Activated CD4-positive, CD25-positive, alpha-beta regulatory T cell treated with anti-CD3 and anti-CD28 coated beads, Interleukin-2, amount 50 U/mL, for 24 hours (primary cell): Measurements from ENCODE around the gene KRT80.
A peak's percentile ranks its signal among the peaks of the same experiment; 100 is the strongest.

ENCODE experiments used
- ATAC-seq, 2 donors: fragments of 150-1000 bp; cut with Tn5 transposase; one replicate each; pipeline ENCODE4 v1.10.0; 2021; ENCODE audit warnings: mild to moderate bottlenecking in 1 of 2, moderate library complexity in 1 of 2

KRT80 gene

DNA sequence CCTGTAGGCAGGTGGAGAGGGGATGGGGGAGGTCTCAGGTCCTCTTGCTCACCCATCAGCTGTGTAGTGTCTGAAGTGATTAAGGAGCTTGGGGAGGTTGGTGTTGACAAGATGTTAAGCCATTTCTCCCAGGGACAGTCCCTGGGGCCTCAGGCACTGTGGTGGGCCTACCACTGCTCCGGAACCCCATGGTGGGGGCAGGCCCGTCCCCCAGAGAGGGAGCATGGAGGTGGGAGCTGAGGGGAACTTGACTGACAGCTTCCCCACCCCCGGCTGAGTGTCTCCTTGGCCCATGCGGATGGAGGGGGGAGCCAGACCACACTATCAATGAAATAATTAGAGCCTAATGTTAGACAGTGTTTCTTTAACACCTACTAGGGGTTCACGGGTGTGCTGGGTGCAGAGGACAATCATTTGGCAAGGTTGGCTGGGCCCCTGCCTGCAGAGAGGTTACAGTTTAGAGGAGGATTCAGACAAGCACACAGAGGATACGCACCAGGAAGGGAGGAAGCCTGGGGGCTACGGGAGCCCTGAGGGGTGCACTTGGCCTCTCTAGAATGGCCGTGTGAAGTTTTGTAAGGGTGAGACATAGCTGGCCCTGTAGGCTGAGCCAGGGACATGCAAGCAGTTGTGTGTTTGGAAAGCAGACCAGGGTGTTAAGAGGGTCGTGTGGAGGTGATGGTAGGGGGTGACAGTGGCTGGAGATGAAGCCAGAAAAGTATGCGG is 19.3 kb upstream of the KRT80 start:
- ATAC-seq = no peak

DNA sequence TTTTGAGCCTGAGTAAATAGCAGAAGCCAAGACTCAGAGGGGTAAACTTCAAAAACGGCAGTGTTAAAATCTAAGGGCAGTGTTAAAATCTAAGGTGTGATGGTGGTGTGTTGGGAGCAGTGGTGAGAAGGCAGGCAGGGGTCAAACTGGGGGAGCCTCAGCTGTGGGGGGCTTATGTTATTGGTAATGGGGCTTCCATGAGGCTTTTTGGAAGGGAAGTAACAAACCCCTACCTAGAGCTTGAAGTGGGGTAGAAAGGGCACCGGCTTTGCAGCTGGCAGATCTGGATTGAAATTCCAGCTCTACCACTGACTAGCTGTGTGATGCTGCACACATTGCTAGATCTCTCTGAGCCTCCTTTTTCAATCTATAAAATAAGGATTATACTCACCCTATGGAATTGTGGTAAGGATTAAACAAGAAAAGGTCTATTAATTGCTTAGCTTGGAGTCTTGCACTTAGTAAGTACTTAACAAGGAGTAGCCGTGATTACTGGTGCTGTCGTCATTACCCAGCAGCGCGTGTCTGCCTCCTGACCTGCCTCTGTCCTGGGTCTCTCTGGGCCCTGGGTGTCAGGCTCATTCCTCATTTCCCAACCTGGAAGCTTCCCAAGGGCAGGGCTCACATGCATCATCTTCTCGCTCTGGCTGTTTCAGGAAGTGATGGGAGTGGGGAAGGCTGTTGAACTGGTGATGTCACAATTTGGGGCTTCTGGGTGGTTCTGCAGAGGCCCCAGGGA is 18.5 kb upstream of the KRT80 start:
- ATAC-seq = no peak

DNA sequence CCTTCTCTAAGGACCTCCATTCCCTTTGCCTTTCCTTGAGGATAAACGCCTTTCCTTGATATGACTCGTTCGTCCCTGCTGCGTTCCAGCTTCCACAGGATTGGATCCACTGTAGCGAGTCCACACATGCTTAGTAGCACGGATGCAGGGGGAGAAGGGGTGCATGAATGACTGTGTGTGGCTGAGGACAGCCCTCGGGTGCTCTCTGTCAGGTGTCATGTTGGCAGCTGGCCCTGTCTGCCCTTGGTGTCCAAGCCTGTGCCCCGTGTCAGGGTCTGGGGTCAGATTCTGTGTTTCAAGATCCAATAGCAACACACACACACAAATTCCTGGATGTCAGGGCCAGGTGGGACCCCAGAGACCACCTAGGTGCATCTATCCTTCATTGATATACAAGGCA is 17.5 kb upstream of the KRT80 start:
- no peak for ATAC-seq

DNA sequence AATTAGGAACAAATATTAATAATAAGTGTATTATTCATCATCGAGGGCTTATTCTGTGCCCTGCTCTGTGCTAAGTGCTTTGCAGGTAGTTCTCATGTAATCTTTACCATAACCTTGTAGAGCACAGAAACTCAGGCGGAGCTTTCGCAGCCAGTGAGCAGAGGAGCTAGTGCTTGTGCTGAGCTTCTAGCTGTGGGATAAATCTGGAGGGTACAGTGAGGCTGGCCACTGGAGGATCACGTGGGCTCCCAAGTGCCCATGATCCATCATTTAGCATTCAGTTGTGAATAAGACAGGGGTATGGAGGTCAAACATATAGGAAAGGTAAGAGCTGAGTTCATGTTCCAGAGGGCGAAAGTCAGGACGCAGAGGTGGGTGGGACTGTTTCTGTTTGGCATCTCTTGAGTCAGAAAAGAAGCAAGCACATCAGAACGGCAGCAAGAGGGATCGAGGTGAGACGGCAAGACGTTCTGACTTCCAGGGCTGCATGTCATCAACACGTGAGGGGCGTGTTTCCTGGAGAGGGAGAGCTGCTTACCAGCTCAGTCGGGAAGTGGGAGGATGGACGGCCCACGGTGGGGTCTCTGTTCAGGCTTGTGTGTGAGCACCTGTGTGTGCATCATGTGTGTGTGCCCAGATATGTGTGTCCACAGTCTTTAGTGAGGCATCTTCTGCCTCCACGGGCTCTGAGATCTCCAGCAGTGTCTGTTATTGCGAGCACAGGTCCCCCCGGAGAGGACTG is 16.8 kb upstream of the KRT80 start:
- ATAC-seq = no peak

DNA sequence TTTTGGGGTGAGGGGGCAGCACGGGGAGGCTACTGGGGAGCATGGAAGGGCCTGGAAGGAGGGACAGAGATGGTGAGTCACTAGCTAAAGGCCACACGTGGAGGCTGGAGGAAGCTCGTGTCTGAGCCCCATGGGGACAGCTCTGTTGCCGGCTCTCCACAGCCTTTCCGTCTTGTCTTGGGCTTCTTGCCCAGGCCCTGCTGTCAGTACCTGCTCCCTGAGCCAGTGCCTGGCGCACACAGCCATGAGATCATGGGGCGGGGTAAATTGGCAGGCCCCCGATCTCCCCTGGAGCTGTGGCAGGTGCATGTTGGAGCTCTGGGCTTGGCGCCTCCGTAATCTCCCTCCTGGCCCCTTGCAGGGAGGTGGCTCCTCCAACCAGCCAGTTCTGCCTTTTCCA is 16.1 kb upstream of the KRT80 start:
- ATAC-seq = no peak

DNA sequence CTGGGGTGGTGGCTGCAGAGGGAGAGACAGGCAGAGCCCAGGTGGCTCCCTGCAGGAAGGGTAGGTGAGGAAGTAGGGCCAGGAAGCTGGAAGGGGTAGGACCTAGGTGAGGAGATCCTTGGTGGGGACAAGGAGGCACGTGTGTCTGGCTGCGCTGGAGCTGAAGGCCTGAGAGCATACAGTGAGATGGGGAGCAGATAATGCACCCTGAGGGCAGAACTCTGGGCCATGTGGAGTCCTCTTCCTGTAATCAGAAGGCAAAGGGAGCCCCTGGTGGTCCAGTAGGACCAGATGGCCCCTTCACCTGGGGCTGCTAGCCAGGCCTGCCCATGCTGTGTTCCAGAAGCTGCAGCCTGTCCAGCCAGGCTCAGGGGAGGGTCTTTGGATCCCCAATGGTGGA is 15.3 kb upstream of the KRT80 start:
- ATAC-seq = no peak

DNA sequence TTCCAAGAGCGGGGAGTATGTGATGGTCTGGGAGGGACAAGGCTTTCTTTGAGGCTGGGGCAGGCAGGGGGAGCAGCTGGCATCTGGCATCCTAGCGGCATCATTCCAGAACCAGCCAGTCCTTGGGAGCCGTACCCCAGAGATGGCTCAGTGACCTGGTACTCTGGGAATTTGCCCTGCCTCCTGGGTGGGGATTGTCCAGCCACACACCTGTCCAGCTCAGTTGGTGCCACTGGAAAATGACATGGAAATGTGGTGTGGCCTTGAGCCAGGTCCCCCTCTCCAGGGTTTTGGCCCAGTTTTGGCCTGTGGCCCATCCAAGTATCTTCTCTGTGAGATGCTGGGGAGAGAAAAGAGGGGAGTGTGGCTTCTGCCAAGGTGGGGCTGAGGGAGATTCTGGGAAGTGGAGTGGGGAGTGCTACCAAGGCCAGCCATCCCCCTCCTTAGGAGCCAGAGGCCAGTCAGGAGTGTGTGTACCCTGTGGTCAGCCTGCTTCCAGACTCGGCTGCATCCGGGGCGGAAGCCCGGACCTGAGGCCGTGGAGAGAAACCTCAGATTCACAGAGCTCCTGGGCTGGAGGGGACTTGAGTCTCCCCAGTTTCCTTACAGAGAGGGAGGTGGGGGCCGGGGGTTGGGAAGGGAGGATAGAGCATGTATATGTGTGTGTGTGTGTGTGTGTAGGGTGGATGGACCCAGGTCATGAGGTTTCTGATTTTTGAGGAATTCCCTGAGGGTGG is 14.7 kb upstream of the KRT80 start:
- ATAC-seq = no peak

DNA sequence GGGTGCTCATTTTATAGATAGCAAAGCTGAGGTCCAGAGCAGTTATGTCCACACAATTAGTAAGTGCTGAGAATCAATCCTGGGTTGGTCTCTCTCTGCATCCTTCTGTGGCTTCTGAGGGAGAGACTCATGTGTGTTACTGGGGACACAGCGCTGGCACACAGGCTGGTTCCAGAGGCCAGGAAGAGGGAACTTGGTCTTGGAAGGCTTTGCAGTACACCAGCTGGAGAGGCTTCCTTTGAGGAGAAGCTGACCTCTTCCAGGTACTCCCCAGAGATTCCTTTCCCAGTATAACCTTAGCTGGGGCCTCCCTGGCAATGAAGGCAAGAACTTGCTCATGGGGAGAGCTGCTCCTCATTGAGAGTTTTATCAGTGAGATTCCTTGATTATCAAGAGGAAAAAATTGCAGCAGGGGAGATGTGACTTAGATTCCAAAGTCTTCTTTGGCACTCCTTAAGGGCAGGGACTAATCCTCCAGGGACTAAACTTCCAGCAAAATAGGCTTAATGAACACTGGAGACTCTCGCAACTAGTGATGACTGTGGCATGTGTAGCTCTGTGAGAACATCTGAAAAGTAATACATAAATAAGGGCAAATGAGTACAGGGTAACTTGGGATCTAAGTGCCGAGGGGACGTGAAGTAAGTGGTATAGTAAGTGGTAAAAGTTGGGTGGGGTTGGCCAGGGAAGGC is 13.9 kb upstream of the KRT80 start:
- ATAC-seq = no peak

DNA sequence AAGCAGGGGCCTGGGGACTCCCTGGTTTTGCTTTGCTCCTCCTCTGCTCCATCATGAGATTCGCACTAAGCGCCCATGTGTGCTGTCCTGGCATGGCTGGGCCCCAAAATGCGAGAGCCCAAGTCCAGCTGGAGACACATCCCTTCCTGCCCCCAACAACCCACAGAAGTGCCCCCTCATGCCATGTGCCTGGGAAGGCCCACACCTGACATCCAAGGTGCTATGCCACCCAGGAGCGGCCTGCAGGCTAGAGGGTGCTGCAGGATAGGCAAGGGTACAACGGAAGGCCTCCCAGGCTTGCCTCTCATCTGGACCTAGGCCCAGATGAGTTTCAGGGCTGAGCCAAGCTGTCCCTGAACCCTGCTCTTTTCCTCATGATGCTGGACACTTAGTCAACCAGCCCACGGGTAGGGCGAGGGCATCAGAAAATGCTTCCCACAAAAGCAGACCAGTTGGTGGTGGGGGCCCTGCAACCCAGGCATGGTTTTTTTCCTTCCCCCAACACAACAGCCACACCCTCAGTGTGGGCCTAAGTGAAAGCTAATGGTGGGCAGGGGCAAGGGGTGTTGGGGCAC is 13.2 kb upstream of the KRT80 start:
- ATAC-seq = no peak

DNA sequence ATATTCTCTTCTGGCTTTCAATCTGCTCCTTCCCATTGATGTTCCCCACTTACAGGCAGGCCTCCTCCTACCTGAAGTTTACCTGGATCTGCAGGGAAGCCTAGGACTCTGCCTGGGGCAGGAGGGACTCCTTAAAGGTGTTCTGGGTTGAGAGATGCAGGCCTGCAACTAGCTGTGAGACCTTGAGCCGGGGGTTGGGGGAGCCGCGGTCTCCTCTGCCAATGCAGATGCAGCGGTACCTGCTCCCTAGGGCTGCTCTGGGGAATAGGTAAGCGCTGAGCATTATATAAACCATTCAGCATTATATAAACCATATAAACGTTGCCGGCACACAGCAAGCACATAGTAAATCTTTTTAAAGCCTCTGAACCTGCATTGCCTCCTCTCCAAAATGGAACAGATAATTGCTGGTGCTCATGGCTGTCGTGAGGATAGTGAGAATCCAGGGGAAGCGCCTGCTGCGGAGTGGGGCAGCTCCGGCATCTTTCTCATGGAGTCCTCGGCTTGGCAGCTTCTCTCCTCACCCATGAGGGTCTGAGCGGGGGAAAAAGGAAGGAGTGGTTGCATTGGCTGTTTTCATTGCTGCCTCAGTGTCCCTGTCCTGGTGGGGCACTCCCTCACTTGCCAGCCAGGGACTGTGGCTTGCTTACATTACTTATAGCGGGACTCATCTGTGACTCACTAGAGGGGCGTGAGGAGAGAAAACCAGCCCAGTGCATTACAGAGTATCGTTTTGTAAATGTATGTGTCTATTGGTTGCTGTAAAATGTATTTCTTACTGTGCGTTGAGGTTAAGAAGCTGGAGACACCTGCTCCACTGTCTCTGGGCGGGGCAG is 12.5 kb upstream of the KRT80 start:
- no peak for ATAC-seq

DNA sequence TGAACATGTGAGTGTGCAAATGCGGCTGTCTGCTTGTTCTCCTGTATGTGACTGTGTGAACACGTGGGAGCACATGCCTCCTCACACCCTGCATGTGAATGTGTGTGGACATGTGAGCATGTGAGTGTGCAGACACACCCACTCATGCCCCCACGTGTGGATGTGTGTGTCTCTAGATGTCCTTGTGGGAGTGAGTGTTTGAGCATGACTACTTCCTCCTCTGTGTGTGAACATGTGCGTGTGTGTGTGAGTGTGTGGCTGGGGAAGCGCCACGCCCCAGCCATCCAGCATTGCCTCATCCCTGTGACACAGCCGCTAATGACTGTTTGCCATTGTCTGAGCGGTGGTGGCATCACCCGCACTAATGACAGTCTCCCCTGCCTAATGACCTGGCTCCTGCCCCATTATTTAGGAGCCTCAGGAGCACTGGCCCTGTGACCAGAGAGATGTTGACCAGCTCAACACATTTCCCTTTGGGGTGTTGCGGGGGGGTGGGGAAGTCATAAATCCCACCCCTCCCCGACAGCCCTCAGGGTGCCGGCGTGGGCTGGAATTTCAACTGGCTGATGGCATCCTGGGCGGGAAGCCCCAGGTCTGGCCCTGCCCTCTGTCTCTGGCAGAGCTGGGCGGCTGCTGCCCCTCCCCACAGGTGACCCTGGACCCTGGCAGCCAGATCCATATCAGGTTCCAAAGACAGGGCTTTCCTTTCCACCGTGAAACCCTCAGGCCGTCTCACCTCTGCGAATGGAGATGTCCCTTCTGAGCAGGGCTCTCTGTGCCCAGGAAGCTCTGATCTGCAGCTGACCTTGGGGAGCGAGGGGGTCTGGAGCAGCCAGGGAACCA is 11.5 kb upstream of the KRT80 start:
- peak in 1 of 2 donors; percentile 37 for ATAC-seq

DNA sequence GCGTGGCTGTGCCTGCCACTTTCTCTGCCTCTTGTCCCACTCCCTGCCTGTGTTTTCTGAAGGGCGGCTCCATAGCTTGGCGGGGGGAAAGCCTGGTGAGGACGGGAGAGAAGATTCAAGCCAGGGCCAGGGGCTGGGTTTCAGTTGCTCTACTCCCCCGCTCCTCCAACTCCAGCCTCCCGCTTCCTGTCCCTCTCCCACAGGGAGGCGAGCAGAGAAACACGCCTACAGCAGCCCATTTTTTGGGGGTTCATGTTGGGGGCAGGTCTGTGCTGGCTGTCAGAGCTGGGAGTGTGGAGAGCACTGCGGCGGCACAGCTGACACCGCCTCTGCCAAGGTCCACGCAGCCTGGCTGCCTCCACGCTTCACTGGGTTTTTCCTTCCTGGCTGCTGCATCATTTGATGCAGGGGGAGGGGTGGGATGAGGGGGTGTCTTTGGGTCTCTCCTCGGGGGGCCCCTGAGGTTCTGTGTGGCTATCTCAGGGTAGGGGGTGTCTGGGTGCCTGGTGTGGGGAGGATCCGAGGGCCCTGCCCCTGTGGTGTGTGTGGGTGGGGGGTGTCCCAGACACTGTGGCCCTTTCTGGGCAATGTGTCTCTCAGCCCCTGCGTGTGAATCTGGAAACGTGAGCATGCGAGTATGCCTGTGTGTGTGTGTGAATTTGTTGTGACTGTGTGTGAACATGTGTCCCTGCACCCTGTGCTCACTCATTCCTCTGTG is 10.7 kb upstream of the KRT80 start:
- peak in 1 of 2 donors; percentile 15 for ATAC-seq

DNA sequence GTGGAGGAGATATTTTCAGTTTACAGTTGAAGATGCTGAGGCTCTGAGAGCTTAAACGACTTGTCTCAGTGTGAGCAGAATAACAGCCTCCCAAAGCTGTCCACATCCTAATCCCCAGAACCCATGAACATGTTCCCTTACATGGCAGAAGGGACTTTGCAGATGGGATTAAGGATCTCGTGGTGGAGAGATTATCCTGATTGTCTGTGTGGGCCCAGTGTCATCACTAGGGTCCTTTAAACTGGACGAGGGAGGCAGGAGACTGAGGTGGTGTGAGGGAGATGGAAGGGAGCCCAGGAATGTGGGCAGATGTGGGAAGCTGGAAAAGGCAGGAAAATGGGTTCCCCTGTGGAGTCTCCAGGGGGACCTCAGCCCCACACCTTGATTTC is 9.6 kb upstream of the KRT80 start:
- no peak for ATAC-seq

DNA sequence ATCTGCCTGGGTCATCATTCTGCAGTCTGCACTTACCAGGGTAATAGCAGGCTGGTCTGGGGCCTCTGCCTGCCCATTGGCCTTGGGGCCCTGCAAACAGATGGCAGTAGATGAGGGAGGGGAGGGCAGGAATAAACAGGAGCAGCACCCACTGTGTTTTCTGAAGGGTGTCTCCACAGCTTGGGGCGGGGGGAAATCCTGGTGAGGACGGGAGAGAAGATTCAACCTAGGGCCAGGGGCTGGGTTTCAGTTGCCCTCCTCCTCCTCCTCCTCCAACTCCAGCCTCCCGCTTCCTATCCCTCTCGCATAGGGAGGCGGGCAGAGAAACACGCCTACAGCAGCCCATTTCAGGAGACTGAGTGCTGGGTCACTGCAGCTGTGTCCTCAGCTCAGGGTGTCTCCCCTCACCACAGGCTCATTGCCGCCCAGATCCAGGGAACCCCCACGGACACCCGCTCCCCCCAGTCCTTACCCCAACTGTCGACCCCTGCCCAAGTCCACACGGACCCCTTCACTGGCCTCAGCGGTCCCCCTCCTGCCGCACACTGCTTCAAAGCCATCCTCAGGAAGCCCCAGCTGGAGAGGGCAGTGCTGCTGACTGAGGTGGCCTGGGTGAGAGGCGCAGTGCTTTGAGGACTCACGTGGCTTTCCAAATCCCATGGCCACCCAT is 9.1 kb upstream of the KRT80 start:
- ATAC-seq = no peak

DNA sequence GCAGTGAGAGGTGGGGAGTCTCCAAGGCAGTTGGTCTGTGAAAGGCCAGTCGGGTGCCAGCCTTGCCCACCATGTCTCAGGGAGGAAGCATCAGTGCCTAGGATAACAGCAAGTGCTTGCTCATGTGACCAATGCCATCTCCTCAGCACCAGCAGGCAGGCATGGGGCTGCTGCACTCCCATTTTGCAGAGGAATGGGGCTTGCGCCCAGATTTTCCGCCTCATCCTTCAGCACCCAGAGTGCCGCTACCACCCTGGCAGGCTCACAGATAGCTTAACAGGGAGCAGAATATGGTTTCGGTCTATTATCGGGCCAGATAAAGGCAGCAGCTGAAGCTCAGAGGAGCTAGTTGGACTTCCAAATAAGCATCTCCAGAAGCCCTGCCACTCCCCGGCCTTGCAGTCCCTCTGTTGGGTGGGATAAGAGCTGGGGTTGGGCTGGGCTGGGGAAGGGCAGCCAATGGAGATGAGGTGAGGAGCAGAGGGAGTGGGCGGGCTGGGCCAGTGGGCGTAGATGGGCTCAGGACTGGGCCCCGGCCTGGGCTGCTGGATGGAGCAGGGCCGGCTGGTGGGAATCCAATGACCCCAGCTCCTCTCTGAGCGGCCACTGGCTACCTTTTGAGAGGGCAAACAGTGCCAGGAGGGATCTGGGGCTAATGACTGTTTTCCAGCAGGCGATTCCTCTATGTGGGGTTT is 8.4 kb upstream of the KRT80 start:
- ATAC-seq = no peak

DNA sequence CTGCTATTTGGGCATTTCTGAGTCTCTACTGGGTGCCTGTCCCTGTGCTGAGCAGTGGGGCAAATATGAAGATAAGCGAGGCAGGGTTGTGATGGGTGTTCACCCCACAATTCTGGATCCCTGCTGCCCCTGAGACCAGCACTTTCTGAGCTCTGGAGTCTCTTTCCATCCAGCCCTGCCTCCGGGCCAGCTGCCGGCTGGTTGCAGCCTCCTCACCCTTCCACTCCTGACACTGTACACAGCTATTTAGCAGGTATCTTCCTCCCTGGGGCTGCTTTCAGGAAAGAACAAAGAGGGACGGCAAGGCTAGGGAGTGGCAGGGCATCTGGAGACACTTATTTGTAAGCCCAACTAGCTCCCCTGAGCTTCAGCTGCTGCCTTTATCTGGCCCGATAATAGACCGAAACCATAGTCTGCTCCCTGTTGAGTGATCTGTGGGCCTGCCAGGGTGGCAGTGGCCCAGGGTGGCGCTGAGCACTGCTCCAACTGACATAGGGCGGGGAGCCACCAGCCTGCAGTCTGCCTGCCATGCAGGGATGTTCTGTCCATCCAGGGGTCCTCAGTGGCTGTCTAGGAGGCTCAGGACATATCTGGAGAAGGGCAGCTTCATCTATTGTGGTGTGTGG is 7.6 kb upstream of the KRT80 start:
- ATAC-seq = no peak

DNA sequence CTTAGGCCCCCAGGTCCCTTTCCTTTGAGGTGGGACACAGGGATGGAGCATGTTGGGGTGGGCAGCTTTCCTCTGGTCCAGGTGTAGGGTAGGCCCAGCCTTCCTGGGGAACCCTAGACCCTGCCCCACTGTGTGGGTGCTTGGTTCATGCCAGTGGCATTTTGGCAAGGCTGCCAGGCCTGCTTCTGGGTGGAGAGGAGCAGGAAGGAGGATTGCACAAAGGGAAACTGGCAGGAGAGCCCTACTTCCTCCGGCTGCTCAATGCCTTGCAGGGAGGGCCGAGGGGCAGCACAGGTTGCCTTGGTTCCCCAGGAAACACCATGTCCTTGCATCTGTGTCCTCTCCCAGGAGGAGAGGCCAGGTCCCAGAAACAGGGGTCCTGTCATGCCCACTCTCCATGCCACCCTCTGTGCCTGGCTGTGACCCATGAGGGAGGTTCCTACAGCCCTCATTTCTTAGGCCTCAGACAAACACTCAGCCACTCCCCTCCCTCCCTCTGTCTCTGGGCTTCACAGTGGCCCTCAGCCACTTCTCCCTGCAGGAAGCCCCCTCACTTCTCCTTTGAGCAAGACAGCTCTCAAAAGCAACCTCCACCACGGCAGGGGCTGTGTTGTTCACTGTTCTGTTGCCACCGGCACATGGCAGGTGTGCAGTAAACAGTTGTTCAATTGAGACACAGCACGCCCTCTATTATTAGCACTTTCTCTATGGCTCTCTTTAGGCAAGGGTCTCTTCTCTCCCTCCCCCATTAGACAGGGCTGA is 6.8 kb upstream of the KRT80 start:
- no peak for ATAC-seq
